ENCODE data around the gene ARHGAP44.

ARHGAP44 gene

DNA sequence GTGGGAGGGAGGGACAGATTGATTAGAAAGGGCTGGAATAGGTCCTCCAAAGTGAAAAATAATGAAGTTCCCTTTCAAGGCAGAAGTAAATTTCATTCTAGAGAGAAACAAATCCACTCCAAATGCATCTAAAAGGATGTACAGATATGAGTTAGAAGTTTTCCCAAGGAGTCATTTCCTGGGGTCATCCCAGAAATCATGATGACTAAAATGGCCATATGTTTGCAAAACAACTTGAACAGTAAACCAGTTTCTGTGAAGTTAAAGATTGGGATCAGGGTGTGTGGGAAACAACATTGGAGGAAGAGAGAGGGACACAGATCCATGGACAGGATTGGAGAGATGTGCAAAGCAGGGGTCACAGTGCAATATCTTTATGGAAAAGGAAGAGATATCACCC lies 32.5 kb upstream of the ARHGAP44 start:
- ChIA-PET POLR2A (no interaction called here), CTCF (interaction anchor here (1.0 kb wide), 1 partner anchor 361 kb away, joined by 3 read pairs; no protein-coding TSS in a partner anchor)
- Histone ChIP-seq H3K36me3 (ENCODE audit: control insufficient read depth in 2 of 2, insufficient read depth in 1 of 2, low read length in 2 of 2) (no peaks in the 10 kb centered on the region), H3K4me1 (ENCODE audit: control insufficient read depth, insufficient read depth, low read length) (no peaks in the 10 kb centered on the region), H3K27ac (ENCODE audit: extremely low read depth, low read depth, low read length) (no peak overlapping the region), H3K4me3 (ENCODE audit: low read depth, low read length) (no peak overlapping the region), H3K9me3 (ENCODE audit: control insufficient read depth, insufficient read depth, low read depth, low read length) (no peaks in the 10 kb centered on the region)
- TF ChIP-seq, protein P1, sequence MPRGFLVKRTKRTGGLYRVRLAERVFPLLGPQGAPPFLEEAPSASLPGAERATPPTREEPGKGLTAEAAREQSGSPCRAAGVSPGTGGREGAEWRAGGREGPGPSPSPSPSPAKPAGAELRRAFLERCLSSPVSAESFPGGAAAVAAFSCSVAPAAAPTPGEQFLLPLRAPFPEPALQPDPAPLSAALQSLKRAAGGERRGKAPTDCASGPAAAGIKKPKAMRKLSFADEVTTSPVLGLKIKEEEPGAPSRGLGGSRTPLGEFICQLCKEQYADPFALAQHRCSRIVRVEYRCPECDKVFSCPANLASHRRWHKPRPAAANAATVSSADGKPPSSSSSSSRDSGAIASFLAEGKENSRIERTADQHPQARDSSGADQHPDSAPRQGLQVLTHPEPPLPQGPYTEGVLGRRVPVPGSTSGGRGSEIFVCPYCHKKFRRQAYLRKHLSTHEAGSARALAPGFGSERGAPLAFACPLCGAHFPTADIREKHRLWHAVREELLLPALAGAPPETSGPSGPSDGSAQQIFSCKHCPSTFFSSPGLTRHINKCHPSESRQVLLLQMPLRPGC (tag by site-specific recombination; IDR thresholded peaks at IDR 0.05) = no peak
- no peak for TF ChIP-seq ZNF350 (tag by site-specific recombination; IDR thresholded peaks at IDR 0.05)
- no peak for TF ChIP-seq ZNF660 (tag by site-specific recombination; IDR thresholded peaks at IDR 0.05)
- no peak for TF ChIP-seq ZNF138 (tag by site-specific recombination; IDR thresholded peaks at IDR 0.05; ENCODE audit: borderline replicate concordance)
- TF ChIP-seq ZNF555 (tag by site-specific recombination; conservative IDR thresholded peaks at IDR 0.05) = no peak
- TF ChIP-seq ZNF10 (tag by site-specific recombination; IDR thresholded peaks at IDR 0.05) = no peak
- no peak for TF ChIP-seq SP7 (tag by site-specific recombination; IDR thresholded peaks at IDR 0.05)
- TF ChIP-seq ZNF585B (tag by site-specific recombination; IDR thresholded peaks at IDR 0.05) = no peak
- TF ChIP-seq ZNF19 (tag by site-specific recombination; IDR thresholded peaks at IDR 0.05; ENCODE audit: low read depth) = no peak
- TF ChIP-seq ZNF146 (tag by site-specific recombination; IDR thresholded peaks at IDR 0.05) = no peak
- TF ChIP-seq KLF10 (tag by site-specific recombination; IDR thresholded peaks at IDR 0.05) = no peak
- TF ChIP-seq, protein P2, sequence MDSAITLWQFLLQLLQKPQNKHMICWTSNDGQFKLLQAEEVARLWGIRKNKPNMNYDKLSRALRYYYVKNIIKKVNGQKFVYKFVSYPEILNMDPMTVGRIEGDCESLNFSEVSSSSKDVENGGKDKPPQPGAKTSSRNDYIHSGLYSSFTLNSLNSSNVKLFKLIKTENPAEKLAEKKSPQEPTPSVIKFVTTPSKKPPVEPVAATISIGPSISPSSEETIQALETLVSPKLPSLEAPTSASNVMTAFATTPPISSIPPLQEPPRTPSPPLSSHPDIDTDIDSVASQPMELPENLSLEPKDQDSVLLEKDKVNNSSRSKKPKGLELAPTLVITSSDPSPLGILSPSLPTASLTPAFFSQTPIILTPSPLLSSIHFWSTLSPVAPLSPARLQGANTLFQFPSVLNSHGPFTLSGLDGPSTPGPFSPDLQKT (IDR thresholded peaks at IDR 0.05; ENCODE audit: borderline replicate concordance, low read depth, low read length) = no peak
- no peak for TF ChIP-seq TCF7L2 (IDR thresholded peaks at IDR 0.05; ENCODE audit: borderline replicate concordance, low read depth, low read length)
- TF ChIP-seq ZNF416 (tag by site-specific recombination; IDR thresholded peaks at IDR 0.05) = no peak
- TF ChIP-seq, protein P3, sequence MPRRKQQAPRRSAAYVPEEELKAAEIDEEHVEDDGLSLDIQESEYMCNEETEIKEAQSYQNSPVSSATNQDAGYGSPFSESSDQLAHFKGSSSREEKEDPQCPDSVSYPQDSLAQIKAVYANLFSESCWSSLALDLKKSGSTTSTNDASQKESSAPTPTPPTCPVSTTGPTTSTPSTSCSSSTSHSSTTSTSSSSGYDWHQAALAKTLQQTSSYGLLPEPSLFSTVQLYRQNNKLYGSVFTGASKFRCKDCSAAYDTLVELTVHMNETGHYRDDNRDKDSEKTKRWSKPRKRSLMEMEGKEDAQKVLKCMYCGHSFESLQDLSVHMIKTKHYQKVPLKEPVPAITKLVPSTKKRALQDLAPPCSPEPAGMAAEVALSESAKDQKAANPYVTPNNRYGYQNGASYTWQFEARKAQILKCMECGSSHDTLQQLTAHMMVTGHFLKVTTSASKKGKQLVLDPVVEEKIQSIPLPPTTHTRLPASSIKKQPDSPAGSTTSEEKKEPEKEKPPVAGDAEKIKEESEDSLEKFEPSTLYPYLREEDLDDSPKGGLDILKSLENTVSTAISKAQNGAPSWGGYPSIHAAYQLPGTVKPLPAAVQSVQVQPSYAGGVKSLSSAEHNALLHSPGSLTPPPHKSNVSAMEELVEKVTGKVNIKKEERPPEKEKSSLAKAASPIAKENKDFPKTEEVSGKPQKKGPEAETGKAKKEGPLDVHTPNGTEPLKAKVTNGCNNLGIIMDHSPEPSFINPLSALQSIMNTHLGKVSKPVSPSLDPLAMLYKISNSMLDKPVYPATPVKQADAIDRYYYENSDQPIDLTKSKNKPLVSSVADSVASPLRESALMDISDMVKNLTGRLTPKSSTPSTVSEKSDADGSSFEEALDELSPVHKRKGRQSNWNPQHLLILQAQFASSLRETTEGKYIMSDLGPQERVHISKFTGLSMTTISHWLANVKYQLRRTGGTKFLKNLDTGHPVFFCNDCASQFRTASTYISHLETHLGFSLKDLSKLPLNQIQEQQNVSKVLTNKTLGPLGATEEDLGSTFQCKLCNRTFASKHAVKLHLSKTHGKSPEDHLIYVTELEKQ (tag by site-specific recombination; IDR thresholded peaks at IDR 0.05; ENCODE audit: borderline replicate concordance) = no peak
- TF ChIP-seq REPIN1 (tag by site-specific recombination; IDR thresholded peaks at IDR 0.05; ENCODE audit: low read depth) = no peak
- TF ChIP-seq, protein P4, sequence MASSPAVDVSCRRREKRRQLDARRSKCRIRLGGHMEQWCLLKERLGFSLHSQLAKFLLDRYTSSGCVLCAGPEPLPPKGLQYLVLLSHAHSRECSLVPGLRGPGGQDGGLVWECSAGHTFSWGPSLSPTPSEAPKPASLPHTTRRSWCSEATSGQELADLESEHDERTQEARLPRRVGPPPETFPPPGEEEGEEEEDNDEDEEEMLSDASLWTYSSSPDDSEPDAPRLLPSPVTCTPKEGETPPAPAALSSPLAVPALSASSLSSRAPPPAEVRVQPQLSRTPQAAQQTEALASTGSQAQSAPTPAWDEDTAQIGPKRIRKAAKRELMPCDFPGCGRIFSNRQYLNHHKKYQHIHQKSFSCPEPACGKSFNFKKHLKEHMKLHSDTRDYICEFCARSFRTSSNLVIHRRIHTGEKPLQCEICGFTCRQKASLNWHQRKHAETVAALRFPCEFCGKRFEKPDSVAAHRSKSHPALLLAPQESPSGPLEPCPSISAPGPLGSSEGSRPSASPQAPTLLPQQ (tag by site-specific recombination; IDR thresholded peaks at IDR 0.05) = no peak
- no peak for TF ChIP-seq GLIS1 (tag by site-specific recombination; IDR thresholded peaks at IDR 0.05)
- TF ChIP-seq, protein P5, sequence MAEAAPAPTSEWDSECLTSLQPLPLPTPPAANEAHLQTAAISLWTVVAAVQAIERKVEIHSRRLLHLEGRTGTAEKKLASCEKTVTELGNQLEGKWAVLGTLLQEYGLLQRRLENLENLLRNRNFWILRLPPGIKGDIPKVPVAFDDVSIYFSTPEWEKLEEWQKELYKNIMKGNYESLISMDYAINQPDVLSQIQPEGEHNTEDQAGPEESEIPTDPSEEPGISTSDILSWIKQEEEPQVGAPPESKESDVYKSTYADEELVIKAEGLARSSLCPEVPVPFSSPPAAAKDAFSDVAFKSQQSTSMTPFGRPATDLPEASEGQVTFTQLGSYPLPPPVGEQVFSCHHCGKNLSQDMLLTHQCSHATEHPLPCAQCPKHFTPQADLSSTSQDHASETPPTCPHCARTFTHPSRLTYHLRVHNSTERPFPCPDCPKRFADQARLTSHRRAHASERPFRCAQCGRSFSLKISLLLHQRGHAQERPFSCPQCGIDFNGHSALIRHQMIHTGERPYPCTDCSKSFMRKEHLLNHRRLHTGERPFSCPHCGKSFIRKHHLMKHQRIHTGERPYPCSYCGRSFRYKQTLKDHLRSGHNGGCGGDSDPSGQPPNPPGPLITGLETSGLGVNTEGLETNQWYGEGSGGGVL (tag by site-specific recombination; IDR thresholded peaks at IDR 0.05) = no peak
- no peak for TF ChIP-seq ZNF837 (tag by site-specific recombination; IDR thresholded peaks at IDR 0.05)

Data from HEK293 (cell line).